Measurements from ENCODE around the gene ANXA9. TPM values are rescaled to one million over a fixed set of nuclear protein-coding genes. Genes with fewer than 3 reads are reported as not detected.

ANXA9 gene
- total RNA-seq, 1 donor = 0.54 TPM

- DNase-seq (ENCODE audit: low read depth in 2 of 3, low spot score in 2 of 3) = no peak
Observed at GRCh38 chr1:151002611-151003010, 20.5 kb downstream of the ANXA9 start.

GRCh38 chr1:151003180-151003579, 21.1 kb downstream of the ANXA9 start:
- no peak for DNase-seq (ENCODE audit: low read depth in 2 of 3, low spot score in 2 of 3)

DNA sequence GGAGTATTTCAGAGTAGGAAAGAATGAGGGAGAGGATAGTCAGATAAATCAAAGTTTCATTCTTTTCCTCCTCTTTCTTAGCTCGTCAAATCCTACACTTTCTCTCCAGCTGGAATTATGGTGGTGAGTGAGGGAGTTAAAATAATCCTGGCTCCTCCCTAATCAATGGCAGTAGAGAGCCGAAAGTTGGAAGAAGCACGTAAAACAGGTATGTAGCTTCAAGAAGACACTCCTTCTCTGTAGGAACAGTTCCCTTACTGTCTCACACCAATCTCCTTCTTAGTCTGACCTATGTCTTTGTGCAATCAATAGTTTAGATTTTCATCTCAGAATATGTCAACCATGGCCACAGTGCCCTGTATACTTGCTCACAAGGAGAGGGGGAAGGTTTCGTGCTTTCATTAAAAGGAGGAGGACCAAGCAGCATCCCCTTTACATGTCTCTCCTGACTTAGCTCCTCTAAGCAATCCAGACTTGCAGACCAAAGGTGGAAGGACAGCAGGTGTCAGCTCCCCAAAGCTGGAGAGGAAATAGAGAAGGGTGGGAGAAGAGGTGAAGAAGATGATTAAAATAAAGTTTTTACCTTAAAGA, 23.7 kb downstream of the ANXA9 start:
- no peak for DNase-seq (ENCODE audit: low read depth in 2 of 3, low spot score in 2 of 3)

DNA sequence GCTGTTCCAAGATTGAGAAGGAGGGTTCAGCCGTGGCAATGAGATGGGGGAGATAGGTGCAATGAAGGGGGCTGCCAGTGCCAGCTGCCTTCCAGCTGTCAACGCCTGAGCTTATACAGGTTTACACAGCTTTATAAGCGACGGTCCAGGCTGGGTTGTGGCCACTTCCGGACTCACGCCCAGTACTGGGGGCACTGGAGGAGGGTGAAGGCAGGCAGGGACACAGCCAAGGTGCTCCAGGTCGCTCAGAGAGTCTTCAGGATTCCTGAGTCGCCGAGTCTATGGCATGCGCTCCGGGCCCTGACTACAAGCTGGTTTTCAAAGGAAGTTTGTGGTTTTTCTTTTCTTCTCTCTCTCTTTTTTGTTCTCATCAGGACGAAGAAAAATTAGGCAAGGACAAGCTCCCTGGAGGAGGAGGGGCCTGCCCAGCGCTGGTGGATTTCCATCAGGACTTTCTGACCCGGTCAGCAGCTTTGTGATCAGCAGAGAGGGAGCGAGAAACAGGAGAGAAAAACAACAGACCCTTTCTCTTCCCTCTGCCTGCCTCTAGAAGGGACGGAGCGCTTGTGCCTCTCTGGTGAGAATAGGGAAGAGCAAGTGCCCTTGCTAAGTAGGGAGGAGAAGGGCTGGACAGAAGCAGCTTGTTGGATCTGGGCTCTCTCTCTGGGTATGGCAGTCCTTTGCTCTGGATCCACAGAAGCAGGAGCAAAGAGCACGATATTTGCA, 24.4 kb downstream of the ANXA9 start, which contains the start of gene MINDY1:
MINDY1 (minus strand) TSS at position 576 of the 726 bp plus-strand sequence. CDS start 4,285 bp downstream, outside the sequence.
- DNase-seq (ENCODE audit: low read depth in 2 of 3, low spot score in 2 of 3) = peak in 2 of 3 donors; percentile 66 to 79

DNA sequence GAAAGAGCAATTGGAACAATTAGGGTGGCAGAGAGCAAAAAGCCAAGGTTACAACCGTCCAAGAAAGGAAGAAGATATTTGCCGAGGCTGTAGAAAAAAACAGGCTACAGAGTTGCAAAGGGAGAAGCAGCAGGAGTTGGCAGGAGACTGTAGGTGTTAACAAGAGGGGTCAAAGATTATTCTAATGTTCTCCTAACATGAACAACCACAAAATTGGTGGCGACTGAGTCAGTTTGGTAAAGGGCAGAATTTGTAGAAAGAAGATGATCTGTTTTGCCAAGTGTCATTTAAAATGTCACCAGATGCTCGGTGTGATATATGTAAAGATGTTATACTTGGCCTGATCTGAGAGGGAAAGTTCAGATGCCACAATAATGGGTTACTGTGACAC, 25.8 kb downstream of the ANXA9 start:
- no peak for DNase-seq (ENCODE audit: low read depth in 2 of 3, low spot score in 2 of 3)

- DNase-seq (ENCODE audit: low read depth in 2 of 3, low spot score in 2 of 3) = peak; percentile 95 to 98 (median 97)
Observed at GRCh38 chr1:151008244-151009205, 26.4 kb downstream of the ANXA9 start, which contains the start of gene PRUNE1. TSS of gene PRUNE1 (plus strand) at chr1:151008449. CDS start at chr1:151008633, 184 bp downstream.

DNA sequence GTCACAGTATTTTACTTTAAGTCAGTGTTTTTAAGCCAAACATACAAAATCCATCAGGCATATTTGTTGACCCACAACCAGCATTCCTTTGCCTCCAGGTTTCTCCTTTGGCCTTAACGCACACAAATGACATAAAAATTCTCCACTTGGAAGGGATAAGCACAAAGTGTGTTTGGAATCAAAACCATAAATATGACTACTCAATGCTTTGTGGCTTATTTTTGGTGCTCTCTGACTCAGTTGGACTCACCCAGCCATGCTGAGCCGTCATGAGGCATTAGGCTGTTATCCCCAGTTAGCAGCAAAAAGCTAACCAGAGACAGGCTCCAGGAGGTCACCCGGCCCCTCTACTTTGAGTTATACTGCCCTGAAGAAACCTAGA, 27.1 kb downstream of the ANXA9 start:
- DNase-seq (ENCODE audit: low read depth in 2 of 3, low spot score in 2 of 3) = no peak

GRCh38 chr1:151009674-151010345, 27.7 kb downstream of the ANXA9 start:
- DNase-seq (ENCODE audit: low read depth in 2 of 3, low spot score in 2 of 3) = no peak

GRCh38 chr1:151010346-151010726, 28.2 kb downstream of the ANXA9 start:
- no peak for DNase-seq (ENCODE audit: low read depth in 2 of 3, low spot score in 2 of 3)

GRCh38 chr1:151011154-151011850, 29.2 kb downstream of the ANXA9 start:
- DNase-seq (ENCODE audit: low read depth in 2 of 3, low spot score in 2 of 3) = peak in 2 of 3 donors; percentile 42 to 56

DNA sequence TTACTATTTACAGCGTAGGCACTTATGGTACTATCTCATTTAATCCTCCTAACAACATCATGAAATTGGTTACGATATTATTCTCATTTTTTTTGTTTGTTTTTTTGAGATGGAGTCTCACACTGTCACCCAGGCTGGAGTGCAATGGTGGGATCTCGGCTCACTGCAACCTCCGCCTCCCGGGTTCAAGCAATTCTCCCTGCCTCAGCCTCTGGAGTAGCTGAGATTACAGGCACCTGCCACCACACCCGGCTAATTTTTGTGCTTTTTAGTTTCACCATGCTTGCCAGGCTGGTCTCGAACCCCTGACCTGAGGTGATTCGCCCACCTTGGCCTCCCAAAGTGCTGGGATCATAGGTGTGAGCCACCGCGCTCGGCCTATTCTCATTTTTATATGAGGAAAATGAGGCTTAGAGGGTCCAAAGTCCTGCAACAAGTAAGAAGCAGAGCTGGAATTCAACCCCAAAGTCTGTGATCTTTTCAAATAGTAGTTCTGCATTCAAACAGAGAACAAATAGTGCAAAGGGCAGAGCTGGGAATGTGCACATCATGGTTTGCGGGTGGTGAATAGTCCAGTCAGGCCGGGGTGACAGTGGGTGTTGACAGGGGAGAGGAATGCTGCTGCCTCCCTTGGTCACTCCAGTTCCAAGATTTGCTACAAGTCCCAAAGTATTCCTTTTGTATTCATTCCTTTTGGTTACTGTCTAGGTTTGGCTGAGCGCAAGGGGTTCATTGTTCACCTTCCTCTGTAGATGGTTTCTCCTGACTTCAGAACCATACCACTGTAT, 30.8 kb downstream of the ANXA9 start:
- DNase-seq (ENCODE audit: low read depth in 2 of 3, low spot score in 2 of 3) = no peak

DNA sequence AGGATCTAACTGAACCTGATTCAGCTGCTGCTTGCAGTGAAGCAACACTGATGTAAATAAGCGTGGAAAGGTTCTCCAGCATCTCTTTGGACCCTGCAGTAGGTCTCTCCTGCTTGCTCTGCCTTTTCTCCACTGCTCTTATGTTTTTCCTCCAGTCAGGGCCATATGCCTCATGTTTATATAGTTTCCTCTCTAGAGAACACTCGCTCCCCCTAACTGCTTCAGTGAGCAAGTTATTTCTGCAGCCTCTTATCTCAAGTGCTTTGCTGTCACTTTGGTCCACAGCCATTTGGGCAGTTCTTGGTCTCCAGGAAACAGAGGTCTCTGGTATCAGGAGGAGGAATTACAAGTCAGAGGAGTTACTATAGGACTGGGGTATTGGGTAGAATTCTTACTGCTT, 31.4 kb downstream of the ANXA9 start:
- peak in 1 of 3 donors; percentile 68 for DNase-seq (ENCODE audit: low read depth in 2 of 3, low spot score in 2 of 3)

- DNase-seq (ENCODE audit: low read depth in 2 of 3, low spot score in 2 of 3) = peak in 2 of 3 donors; percentile 86 to 90
Observed at GRCh38 chr1:151024540-151025146, 42.6 kb downstream of the ANXA9 start.

DNA sequence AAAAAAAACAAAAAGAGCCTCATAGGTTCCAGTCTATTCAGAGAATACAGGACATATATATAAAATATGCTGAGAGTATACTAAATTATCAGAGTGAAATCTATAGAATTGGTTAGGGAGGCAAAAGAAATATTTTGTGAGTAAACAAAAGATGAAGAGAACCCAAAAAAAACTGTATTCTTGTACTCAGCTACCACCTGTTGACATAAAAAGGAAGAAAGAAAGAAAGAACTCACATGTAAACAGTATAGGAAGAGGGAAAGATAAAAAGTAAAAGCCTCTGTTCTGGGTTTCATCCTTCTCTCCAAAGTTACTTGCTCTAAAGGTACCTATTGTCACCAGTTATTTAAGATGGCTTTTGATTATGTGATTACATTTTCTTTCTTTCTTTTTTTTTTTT, 44.4 kb downstream of the ANXA9 start:
- DNase-seq (ENCODE audit: low read depth in 2 of 3, low spot score in 2 of 3) = no peak

DNA sequence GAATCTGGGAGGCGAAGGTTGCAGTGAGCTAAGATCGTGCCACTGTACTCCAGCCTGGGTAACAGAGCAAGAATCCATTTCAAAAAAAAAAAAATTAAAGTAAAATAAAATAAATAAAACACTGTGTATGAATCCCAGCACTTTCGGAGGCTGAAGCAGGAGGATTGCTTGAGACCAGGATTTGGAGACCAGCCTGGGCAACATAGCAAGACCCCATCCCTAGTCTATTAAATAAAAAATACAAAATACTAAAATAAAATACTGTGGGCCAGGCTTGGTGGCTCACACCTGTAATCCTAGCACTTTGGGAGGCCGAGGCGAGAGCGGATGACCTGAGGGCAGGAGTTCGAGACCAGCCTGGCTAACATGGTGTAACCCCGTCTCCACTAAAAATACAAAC, 50.1 kb downstream of the ANXA9 start:
- DNase-seq (ENCODE audit: low read depth in 2 of 3, low spot score in 2 of 3) = no peak

GRCh38 chr1:151035167-151035566, 53.1 kb downstream of the ANXA9 start:
- DNase-seq (ENCODE audit: low read depth in 2 of 3, low spot score in 2 of 3) = no peak

DNA sequence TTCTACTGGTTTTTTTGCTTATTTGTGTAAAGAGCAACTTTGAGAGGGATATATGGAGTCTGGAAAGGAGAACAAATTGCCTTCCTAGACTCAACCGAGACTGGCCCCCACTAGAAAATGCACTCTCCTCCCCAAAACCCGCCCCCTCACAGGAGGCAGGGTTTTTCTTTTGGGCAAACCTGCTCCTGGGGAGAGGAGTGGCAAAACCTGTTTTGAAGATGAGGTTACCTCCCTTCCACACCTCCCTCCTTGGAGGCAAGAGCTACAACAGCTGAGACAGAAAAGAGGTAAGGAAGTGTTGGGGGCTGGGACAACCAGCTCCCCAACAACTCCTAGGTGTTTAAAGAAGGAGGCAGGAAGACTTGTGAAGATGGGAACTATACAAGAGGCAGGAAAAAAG, 54.3 kb downstream of the ANXA9 start, which contains the start of gene BNIPL:
BNIPL (plus strand) TSS at position 231 of the 400 bp plus-strand sequence; CDS start at position 371, 140 bp downstream.
- no peak for DNase-seq (ENCODE audit: low read depth in 2 of 3, low spot score in 2 of 3)

DNA sequence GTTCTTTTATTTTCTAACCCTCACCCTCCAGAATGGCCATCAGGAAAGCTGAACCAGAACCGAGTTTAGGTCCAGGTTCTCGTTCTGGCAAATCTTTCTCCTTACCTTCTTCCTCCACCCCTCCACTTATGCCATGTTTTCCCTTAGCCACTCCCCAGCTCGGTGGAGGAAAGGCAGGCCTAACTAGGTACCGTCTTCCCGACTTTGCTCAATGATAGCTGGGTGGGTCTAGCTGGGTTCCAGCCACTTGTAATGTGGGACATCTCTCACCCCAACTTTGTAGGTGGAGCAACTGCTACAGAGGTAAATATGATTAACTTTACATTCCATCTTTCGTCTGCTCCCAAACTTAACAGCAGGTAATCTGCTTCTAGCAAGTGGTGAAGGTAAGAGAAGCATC, 54.9 kb downstream of the ANXA9 start:
- no peak for DNase-seq (ENCODE audit: low read depth in 2 of 3, low spot score in 2 of 3)

- no peak for DNase-seq (ENCODE audit: low read depth in 2 of 3, low spot score in 2 of 3)
Observed at GRCh38 chr1:151039521-151039920, 57.4 kb downstream of the ANXA9 start.

Measured in hematopoietic multipotent progenitor cell (in vitro differentiated cells).